HepG2 (cell line): ENCODE measurements around the gene ANKZF1. TPM values are rescaled to one million over a fixed set of nuclear protein-coding genes. Genes with fewer than 3 reads are reported as not detected.
A peak's percentile ranks its signal among the peaks of the same experiment; 100 is the strongest.

Experiments used
- CBFB ChIP-seq: sonication (generic); formaldehyde crosslinking; IDR thresholded peaks from 2 replicates; pipeline ENCODE4 v1.4.0; 2020; ENCODE audit warnings: missing genetic modification reagents
- CBX1 ChIP-seq: IDR thresholded peaks from one replicate; pipeline ENCODE4 v1.6.1; 2016; ENCODE audit warnings: antibody characterized with exemption, low read depth
- CENPT ChIP-seq: sonication (generic); formaldehyde crosslinking; IDR thresholded peaks from 2 replicates; pipeline ENCODE4 v1.8.0; 2022; ENCODE audit warnings: low read depth, mild to moderate bottlenecking, moderate library complexity, missing genetic modification reagents
- MED1 ChIP-seq: sonication (generic); formaldehyde crosslinking; IDR thresholded peaks from 2 replicates; pipeline ENCODE4 v1.4.0; 2020; ENCODE audit warnings: missing genetic modification reagents
- RBAK ChIP-seq: sonication (generic); formaldehyde crosslinking; IDR thresholded peaks from 2 replicates; pipeline ENCODE4 v1.5.1; 2020; ENCODE audit warnings: mild to moderate bottlenecking, missing genetic modification reagents
- SKI ChIP-seq: fragments of 450-650 bp; IDR thresholded peaks from one replicate; pipeline ENCODE4 v1.6.1; 2018; ENCODE audit warnings: mild to moderate bottlenecking; ENCODE audit not compliant: partially characterized antibody
- SRSF1 ChIP-seq: fragments of 200-400 bp; formaldehyde crosslinking; optimal IDR thresholded peaks from 2 replicates; pipeline ENCODE3; 2017; ENCODE audit warnings: mild to moderate bottlenecking, low read depth, low read length, moderate library complexity
- TEAD2 ChIP-seq: sonication (generic); formaldehyde crosslinking; IDR thresholded peaks from 2 replicates; pipeline ENCODE4 v1.9.0; 2021; ENCODE audit warnings: missing genetic modification reagents
- ZFP36L2 ChIP-seq: sonication (generic); formaldehyde crosslinking; IDR thresholded peaks from 2 replicates; pipeline ENCODE4 v1.4.0; 2020; ENCODE audit warnings: missing genetic modification reagents
- ZFX ChIP-seq: sonication (generic); formaldehyde crosslinking; IDR thresholded peaks from 2 replicates; pipeline ENCODE4 v1.4.0; 2020; ENCODE audit warnings: mild to moderate bottlenecking, low read depth, missing genetic modification reagents, moderate library complexity
- ZNF577 ChIP-seq: sonication (generic); formaldehyde crosslinking; IDR thresholded peaks from 2 replicates; pipeline ENCODE4 v1.4.0; 2020; ENCODE audit warnings: mild to moderate bottlenecking, low read depth, missing genetic modification reagents, borderline replicate concordance
- ZNF879 ChIP-seq: sonication (generic); formaldehyde crosslinking; IDR thresholded peaks from 2 replicates; pipeline ENCODE4 v1.8.1; 2023; ENCODE audit warnings: missing genetic modification reagents
- ZSCAN31 ChIP-seq: sonication (generic); formaldehyde crosslinking; IDR thresholded peaks from 2 replicates; pipeline ENCODE4 v1.5.0; 2020; ENCODE audit warnings: low read depth, mild to moderate bottlenecking, missing genetic modification reagents
- polyA plus RNA-seq, 8 experiments: library from polyadenylated mRNA; depleted of rRNA in 3 of 8; stranded (reverse) in 7 of 8; unstranded in 1 of 8; fragments of >200 nt; fragmentation: Illumina TruSeq in 4 of 8; extraction: Trizol in 4 of 8; gene quantifications; 2 replicates each; pipeline versions ENCODE4 v1.2.1 to v1.2.3, GENCODE V29; 2011 to 2016; ENCODE audit warnings: low read depth in 4 of 8, missing spikeins in 1 of 8, mixed read lengths in 1 of 8; ENCODE audit not compliant: insufficient read depth in 1 of 8
- total RNA-seq, 5 experiments: library from RNA; depleted of rRNA; stranded (reverse); fragments of >200 nt; fragmentation: Illumina TruSeq; extraction: Trizol; gene quantifications; 2 replicates each; pipeline ENCODE4 v1.2.3, GENCODE V29; 2016; ENCODE audit warnings: low read depth in 1 of 5
- TF ChIP-seq, protein P1 (sequence below): IDR thresholded peaks from 2 replicates; pipeline ENCODE4 v1.6.1; 2016; ENCODE audit warnings: control low read depth
- TF ChIP-seq, protein P2 (sequence below): sonication (generic); formaldehyde crosslinking; IDR thresholded peaks from 2 replicates; pipeline ENCODE4 v1.8.0; 2022; ENCODE audit warnings: missing genetic modification reagents, low read depth, mild to moderate bottlenecking, borderline replicate concordance
- TF ChIP-seq, protein P3 (sequence below): sonication (generic); formaldehyde crosslinking; IDR thresholded peaks from 2 replicates; pipeline ENCODE4 v1.8.0; 2022; ENCODE audit warnings: mild to moderate bottlenecking, missing genetic modification reagents, borderline replicate concordance
- TF ChIP-seq, protein P4 (sequence below): sonication (generic); formaldehyde crosslinking; IDR thresholded peaks from 2 replicates; pipeline ENCODE4 v1.4.0; 2020; ENCODE audit warnings: missing genetic modification reagents
- TF ChIP-seq, protein P5 (sequence below): sonication (generic); formaldehyde crosslinking; IDR thresholded peaks from 2 replicates; pipeline ENCODE4 v1.4.0; 2020; ENCODE audit warnings: missing genetic modification reagents
- TF ChIP-seq, protein P6 (sequence below): IDR thresholded peaks from 2 replicates; pipeline ENCODE4 v1.6.1; 2016; ENCODE audit warnings: missing genetic modification reagents, missing compliant biosample characterization
- TF ChIP-seq, protein P7 (sequence below): sonication (generic); formaldehyde crosslinking; IDR thresholded peaks from 2 replicates; pipeline ENCODE4 v1.5.0; 2020; ENCODE audit warnings: missing genetic modification reagents

Gene ANKZF1
- total and polyA plus RNA-seq, 2 of the 13 experiments (the other 11 are each of a cell fraction or from before 2014, with no cell fraction given) = 25.3 to 128 TPM

DNA sequence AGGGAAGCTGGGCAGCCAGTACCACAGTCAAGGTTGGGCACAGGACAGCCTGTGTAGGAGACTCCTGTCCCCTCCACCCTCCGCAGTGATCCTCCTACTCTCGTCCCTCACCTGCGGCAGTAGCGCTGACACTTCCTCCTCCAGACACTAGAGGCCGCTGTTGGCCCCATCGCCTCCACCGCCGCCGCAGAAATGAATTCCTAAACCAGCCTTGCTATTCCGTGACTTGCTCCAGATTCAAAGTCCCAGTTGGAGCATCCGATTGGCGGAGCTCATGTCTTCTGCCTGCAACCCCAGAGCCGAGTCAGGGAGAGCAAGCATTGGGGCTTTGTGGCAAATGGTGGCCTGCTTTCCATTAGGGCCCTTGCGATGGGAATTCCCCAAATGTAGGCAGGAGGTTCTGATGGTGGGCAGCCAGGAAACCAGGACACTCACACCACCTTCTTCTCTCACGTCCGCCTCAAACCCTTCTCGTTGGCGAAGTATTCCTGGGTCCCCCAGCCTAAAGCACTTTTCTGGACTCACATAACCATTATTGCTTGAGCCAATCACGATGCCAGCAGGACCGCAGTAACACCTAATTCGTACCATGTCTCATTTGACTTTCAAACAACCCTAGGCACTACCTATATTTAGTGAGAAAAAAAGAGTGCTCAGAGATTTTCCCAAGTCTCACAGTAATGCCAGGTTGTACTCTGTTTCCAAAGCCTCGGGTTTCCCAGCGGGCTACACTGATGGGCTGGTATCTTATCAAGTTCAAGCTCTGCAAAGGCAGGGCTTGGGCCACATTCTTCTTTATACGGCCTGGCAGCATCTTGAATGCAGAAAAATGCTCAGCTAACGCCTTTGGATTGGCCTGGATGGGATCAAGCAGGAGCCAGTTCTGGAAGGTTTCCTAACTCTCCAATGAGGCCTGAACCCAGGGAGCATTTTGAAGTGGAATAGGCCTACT is 48.4 kb downstream of the ANKZF1 start (continued):
- TF ChIP-seq, protein P1, sequence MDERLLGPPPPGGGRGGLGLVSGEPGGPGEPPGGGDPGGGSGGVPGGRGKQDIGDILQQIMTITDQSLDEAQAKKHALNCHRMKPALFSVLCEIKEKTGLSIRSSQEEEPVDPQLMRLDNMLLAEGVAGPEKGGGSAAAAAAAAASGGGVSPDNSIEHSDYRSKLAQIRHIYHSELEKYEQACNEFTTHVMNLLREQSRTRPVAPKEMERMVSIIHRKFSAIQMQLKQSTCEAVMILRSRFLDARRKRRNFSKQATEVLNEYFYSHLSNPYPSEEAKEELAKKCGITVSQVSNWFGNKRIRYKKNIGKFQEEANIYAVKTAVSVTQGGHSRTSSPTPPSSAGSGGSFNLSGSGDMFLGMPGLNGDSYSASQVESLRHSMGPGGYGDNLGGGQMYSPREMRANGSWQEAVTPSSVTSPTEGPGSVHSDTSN (CRISPR knock-in tag) = no peak
- TF ChIP-seq, protein P2, sequence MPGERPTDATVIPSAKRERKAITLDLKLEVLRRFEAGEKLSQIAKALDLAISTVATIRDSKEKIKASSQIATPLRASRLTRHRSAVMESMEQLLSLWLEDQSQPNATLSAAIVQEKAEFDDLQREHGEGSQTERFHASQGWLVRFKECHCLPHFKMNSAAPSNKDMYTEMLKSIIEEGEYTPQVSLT (CRISPR knock-in tag) = no peak
- TF ChIP-seq ZSCAN31 (CRISPR knock-in tag) (no peak), ZNF879 (no peak), RBAK (CRISPR knock-in tag) (no peak), MED1 (CRISPR knock-in tag) (no peak), CBX1 (no peak), SKI (no peak), ZFP36L2 (CRISPR knock-in tag) (no peak), ZNF577 (CRISPR knock-in tag) (no peak), TEAD2 (CRISPR knock-in tag) (no peak), ZFX (CRISPR knock-in tag) (peak; percentile 45; the same call in 1 of the 2 replicates), CENPT (CRISPR knock-in tag) (no peak), CBFB (CRISPR knock-in tag) (peak; percentile 76; the same call in 1 of the 2 replicates), SRSF1 (no peak)
- TF ChIP-seq, protein P3, sequence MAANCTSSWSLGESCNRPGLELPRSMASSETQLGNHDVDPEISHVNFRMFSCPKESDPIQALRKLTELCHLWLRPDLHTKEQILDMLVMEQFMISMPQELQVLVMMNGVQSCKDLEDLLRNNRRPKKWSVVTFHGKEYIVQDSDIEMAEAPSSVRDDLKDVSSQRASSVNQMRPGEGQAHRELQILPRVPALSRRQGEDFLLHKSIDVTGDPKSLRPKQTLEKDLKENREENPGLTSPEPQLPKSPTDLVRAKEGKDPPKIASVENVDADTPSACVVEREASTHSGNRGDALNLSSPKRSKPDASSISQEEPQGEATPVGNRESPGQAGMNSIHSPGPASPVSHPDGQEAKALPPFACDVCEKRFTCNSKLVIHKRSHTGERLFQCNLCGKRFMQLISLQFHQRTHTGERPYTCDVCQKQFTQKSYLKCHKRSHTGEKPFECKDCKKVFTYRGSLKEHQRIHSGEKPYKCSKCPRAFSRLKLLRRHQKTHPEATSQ (CRISPR knock-in tag) = no peak
- TF ChIP-seq, protein P4, sequence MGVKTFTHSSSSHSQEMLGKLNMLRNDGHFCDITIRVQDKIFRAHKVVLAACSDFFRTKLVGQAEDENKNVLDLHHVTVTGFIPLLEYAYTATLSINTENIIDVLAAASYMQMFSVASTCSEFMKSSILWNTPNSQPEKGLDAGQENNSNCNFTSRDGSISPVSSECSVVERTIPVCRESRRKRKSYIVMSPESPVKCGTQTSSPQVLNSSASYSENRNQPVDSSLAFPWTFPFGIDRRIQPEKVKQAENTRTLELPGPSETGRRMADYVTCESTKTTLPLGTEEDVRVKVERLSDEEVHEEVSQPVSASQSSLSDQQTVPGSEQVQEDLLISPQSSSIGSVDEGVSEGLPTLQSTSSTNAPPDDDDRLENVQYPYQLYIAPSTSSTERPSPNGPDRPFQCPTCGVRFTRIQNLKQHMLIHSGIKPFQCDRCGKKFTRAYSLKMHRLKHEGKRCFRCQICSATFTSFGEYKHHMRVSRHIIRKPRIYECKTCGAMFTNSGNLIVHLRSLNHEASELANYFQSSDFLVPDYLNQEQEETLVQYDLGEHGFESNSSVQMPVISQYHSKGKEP = 0 out of 2 replicates have a peak, but pooled peaks have one; percentile 31
- TF ChIP-seq, protein P5, sequence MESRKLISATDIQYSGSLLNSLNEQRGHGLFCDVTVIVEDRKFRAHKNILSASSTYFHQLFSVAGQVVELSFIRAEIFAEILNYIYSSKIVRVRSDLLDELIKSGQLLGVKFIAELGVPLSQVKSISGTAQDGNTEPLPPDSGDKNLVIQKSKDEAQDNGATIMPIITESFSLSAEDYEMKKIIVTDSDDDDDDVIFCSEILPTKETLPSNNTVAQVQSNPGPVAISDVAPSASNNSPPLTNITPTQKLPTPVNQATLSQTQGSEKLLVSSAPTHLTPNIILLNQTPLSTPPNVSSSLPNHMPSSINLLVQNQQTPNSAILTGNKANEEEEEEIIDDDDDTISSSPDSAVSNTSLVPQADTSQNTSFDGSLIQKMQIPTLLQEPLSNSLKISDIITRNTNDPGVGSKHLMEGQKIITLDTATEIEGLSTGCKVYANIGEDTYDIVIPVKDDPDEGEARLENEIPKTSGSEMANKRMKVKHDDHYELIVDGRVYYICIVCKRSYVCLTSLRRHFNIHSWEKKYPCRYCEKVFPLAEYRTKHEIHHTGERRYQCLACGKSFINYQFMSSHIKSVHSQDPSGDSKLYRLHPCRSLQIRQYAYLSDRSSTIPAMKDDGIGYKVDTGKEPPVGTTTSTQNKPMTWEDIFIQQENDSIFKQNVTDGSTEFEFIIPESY (CRISPR knock-in tag) = no peak
- TF ChIP-seq, protein P6, sequence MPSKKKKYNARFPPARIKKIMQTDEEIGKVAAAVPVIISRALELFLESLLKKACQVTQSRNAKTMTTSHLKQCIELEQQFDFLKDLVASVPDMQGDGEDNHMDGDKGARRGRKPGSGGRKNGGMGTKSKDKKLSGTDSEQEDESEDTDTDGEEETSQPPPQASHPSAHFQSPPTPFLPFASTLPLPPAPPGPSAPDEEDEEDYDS = peak; percentile 35; the same call in 1 of the 2 replicates
- TF ChIP-seq, protein P7, sequence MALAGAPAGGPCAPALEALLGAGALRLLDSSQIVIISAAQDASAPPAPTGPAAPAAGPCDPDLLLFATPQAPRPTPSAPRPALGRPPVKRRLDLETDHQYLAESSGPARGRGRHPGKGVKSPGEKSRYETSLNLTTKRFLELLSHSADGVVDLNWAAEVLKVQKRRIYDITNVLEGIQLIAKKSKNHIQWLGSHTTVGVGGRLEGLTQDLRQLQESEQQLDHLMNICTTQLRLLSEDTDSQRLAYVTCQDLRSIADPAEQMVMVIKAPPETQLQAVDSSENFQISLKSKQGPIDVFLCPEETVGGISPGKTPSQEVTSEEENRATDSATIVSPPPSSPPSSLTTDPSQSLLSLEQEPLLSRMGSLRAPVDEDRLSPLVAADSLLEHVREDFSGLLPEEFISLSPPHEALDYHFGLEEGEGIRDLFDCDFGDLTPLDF (CRISPR knock-in tag) = no peak
